ENCODE results near the gene XYLB.
"Not testable (repeated sequence)": the region's sequence is repeated elsewhere in the genome, so short reads cannot be mapped to it uniquely, and the experiment has no call there.

Gene XYLB

GRCh38 chr3:38396239-38396638 lies 49.7 kb downstream of the XYLB start:
- no peak for DNase-seq (ENCODE audit: low read depth in 2 of 2)

- no peak for DNase-seq (ENCODE audit: low read depth in 2 of 2)
Measured at GRCh38 chr3:38396861-38397260, 50.3 kb downstream of the XYLB start.

- DNase-seq (ENCODE audit: low read depth in 2 of 2): no peak
Measured at GRCh38 chr3:38397320-38397719, 50.7 kb downstream of the XYLB start.

DNA sequence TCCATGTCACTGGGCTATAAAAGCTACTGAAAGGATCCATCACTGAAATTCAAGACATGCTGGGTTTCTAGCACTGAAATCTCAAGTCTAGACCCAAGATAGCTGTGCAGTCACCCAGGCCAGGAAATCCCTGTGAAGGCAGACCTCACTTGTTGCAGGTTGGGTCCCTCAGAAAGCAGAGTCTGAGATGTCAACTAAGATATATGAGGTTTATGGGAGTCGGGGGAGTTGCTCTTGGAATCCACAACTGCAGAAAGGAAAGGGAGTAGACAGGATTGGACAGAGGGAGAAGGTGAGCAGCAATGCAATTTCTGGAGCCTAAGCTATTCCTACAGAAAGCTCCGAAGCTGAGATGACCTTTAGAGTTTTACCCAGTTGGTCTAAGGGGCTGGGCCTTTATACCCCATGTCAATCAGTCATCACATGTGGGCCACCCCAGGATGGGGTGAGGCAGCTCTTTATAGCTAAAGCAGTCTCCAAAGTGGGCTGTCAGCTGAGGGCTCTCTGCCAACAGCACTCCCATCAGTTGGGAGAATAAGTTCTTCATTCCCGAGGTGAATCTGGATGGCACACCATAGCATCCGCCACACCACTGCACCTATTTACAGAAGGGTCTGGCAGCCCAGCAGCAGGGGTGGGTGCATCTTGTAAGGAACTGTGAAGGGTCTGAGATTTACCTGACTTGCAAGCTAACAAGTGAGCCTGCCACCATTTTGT lies 54.8 kb downstream of the XYLB start:
- no peak for DNase-seq (ENCODE audit: low read depth in 2 of 2)

GRCh38 chr3:38404286-38404685 lies 57.7 kb downstream of the XYLB start:
- DNase-seq (ENCODE audit: low read depth in 2 of 2): no peak

DNA sequence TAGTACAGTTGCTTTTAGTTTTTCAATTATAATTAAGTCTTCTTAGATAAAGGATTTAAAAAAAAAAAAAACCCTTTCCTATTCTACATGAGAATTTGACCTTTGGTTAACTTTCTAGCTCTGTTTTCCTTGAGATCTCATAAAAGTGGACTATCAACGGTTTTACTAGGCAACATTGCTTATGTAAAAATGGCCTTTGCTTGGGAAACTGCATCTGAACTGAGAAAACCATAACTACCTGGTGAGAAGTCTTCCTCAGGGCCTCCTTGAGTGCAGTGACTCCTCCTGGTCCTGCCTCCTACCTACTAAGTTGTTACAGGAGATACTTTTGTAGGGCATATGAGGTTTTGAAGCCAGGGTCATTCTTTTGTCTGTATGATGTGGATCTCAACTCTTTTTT lies 65.0 kb downstream of the XYLB start:
- DNase-seq (ENCODE audit: low read depth in 2 of 2): no peak

DNA sequence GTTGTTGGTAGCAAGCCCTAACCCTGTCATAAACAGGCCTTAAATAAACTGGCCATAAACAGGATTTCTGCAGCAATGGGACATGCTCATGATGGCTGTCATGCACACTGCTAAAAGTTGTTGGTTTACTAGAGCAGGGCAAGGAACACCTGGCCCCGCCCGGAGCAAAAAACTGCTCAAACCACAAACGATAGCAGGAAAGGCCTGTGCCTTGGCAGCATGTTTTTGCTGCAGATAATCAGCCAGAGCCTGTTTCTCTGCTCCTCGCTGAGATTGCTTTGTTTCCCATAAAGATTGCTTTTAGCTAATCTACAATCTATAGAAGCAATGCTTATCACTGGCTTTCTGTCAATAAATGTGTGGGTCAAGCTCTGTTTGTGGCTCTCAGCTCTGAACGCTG lies 74.2 kb downstream of the XYLB start:
- DNase-seq (ENCODE audit: low read depth in 2 of 2): not testable (repeated sequence)

DNA sequence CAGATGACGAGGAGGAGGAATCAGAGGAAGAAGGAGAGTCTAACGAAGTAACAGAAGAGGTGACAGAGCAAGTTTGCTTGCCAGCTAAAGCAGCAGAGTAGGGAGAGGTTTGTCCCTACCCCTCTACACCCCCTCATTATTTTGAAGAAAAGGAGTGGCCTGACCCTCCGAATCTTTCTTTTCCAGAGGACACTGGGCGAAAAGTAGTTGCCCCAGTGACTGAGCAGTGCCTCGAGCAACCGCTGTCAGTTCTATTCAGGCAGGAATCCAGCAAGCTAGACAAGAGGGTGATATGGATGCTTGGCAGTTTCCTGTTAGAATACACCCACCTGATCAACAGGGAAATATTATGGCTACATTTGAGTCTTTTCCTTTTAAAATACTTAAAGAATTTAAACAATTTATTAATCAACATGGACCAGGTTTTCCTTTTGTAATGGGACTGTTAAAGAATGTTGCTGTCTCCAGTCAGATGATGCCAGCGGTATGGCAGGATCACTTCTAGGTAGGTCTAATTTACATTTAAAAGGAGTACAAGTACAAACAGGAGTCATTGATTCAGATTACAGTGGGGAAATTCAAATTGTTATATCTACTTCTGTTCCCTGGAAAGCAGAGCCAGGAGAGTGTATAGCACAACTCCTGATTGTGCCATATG lies 75.2 kb downstream of the XYLB start:
- no peak for DNase-seq (ENCODE audit: low read depth in 2 of 2)

DNA sequence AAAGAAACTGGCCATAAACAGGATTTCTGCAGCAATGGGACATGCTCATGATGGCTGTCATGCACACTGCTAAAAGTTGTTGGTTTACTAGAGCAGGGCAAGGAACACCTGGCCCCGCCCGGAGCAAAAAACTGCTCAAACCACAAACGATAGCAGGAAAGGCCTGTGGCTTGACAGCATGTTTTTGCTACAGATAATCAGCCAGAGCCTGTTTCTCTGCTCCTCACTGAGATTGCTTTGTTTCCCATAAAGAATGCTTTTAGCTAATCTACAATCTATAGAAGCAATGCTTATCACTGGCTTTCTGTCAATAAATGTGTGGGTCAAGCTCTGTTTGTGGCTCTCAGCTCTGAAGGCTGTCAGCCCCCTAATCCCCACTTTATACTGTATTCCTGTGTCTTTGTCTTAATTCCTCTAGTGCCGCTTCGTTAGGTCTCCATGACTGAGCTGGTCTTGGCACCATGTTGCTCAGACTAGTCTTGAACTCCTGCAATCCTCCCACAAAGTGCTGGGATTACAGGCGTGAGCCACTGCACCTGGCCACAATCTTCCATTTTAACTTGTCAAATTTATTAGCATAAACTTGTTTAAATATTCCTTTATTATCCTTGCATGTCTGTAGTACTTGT lies 80.3 kb downstream of the XYLB start:
- DNase-seq (ENCODE audit: low read depth in 2 of 2): not testable (repeated sequence)

- not testable (repeated sequence) for DNase-seq (ENCODE audit: low read depth in 2 of 2)
Measured at GRCh38 chr3:38432871-38433658, 86.5 kb downstream of the XYLB start.

GRCh38 chr3:38433661-38434060 lies 87.1 kb downstream of the XYLB start:
- not testable (repeated sequence) for DNase-seq (ENCODE audit: low read depth in 2 of 2)

- not testable (repeated sequence) for DNase-seq (ENCODE audit: low read depth in 2 of 2)
Measured at GRCh38 chr3:38438436-38439069, 92.0 kb downstream of the XYLB start.

GRCh38 chr3:38443205-38443604 lies 96.6 kb downstream of the XYLB start:
- not testable (repeated sequence) for DNase-seq (ENCODE audit: low read depth in 2 of 2)

DNA sequence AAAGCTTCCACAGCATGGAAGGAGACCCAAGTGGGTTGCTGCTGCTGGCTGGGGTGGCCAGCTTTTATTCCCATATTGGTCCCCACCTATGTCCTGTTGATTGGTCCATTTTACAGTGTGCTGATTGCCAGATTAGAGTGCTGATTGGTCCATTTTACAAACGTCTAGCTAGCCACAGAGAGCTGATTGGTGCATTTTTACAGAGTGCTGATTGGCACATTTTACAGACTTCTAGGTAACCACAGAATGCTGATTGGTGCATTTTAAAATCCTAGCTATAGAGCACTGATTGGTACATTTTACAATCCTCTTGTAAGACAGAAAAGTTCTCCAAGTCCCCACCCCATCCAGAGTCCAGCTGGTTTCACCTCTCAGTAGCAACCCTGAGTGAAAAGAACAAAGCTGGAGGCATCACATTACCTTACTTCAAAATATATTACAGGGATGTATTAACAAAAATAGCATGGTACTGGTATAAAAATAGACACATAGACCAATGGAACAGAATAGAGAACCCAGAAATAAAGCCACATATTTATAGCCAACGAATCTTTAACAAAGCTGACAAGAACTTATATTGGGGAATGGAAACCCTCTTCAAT lies 99.6 kb downstream of the XYLB start:
- DNase-seq (ENCODE audit: low read depth in 2 of 2): no peak

GRCh38 chr3:38446812-38447211 lies 100.2 kb downstream of the XYLB start:
- no peak for DNase-seq (ENCODE audit: low read depth in 2 of 2)

GRCh38 chr3:38450853-38451252 lies 104.3 kb downstream of the XYLB start:
- no peak for DNase-seq (ENCODE audit: low read depth in 2 of 2)

- peak; percentile 56 to 67 for DNase-seq (ENCODE audit: low read depth in 2 of 2)
Measured at GRCh38 chr3:38453075-38453912, 106.7 kb downstream of the XYLB start, which contains the start of gene ACVR2B. ACVR2B (plus strand) TSS chr3:38453890; CDS start chr3:38454323, 433 bp downstream.

GRCh38 chr3:38453913-38454177 lies 107.3 kb downstream of the XYLB start:
- no peak for DNase-seq (ENCODE audit: low read depth in 2 of 2)

DNA sequence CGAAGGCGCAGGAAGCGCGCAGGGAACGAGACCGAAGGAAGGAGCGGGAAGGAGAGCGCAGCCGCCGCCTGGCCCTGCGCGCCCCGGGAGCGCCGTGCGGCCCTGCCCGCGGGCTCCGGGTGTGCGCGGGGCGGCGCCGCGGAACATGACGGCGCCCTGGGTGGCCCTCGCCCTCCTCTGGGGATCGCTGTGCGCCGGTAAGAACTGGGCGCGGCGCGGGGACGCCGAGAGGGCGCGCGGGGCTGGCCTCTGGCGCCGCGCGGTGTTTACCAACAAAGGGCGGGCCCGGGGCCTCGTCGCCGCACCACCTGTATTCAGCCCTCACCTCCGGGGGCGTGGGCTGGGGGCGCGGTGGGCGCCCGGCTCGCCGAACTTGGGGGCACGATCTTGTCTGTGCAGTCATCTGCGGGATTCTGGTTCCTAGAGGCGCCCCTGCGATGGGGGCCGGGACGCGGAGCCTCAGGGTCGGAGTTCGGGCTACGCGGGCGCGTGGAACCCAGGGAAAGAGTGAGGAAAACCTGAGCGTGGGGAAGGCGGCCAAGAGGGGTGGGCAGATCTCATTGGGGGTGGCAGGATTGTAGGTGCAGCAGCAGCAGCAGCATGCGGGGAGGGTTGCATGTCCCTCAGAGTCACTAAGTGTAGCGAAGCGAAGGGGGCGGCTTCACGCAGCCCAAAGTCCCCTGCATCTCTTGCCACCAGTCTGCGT lies 107.7 kb downstream of the XYLB start:
- DNase-seq (ENCODE audit: low read depth in 2 of 2): peak in 1 of 2 donors; percentile 22

Measured in stimulated activated CD4-positive, alpha-beta T cell treated with anti-CD3 and anti-CD28 coated beads, Interleukin-1b, Interleukin-23, amount 100 ng/mL, for 4 hours (primary cell).